OCI-LY3 (cell line): ENCODE data around the gene NOCT.

Source experiments
- H2AFZ ChIP-seq: fragments of 200-600, 300-600 bp; shearing (Covaris generic); 2 replicates; pipeline ENCODE4 v1.6.0; 2014; ENCODE audit warnings: antibody characterized with exemption, low read depth, low read length
- H3K27ac ChIP-seq: fragments of 200-600, 300-600 bp; sonication (generic); 2 replicates; pipeline ENCODE4 v1.5.1; 2014; ENCODE audit warnings: mild to moderate bottlenecking, low read length, moderate library complexity, mixed read lengths
- H3K27me3 ChIP-seq: fragments of 200-600, 300-600 bp; sonication (generic); 2 replicates; pipeline ENCODE4 v1.6.1; 2014; ENCODE audit warnings: low read depth, low read length, mixed read lengths
- H3K36me3 ChIP-seq: fragments of 200-600, 300-600 bp; sonication (generic); replicated peaks from 2 replicates; pipeline ENCODE3; 2014; ENCODE audit warnings: low read depth, low read length, mixed read lengths
- H3K4me1 ChIP-seq: fragments of 300-600, 200-600 bp; sonication (generic); 2 replicates; pipeline ENCODE4 v1.6.1; 2014; ENCODE audit warnings: low read length, mixed read lengths
- H3K4me2 ChIP-seq: fragments of 200-600, 300-600 bp; sonication (generic); 2 replicates; pipeline ENCODE4 v1.6.1; 2014; ENCODE audit warnings: low read length, mixed read lengths
- H3K4me3 ChIP-seq: fragments of 300-600, 200-600 bp; sonication (generic); 2 replicates; pipeline ENCODE4 v1.5.1; 2014; ENCODE audit warnings: antibody characterized with exemption, mild to moderate bottlenecking, low read length, moderate library complexity
- H3K79me2 ChIP-seq: fragments of 300-600, 200-600 bp; shearing (Covaris generic); 2 replicates; pipeline ENCODE4 v1.6.1; 2014; ENCODE audit warnings: mild to moderate bottlenecking, low read length, mixed read lengths
- H3K9ac ChIP-seq: fragments of 300-600, 200-600 bp; shearing (Covaris generic); 2 replicates; pipeline ENCODE4 v1.6.0; 2014; ENCODE audit warnings: mild to moderate bottlenecking, low read length, moderate library complexity
- H3K9me3 ChIP-seq: fragments of 200-600, 300-600 bp; shearing (Covaris generic); 2 replicates; pipeline ENCODE4 v1.6.1; 2014; ENCODE audit warnings: low read length, mixed read lengths; ENCODE audit not compliant: insufficient read depth
- H4K20me1 ChIP-seq: fragments of 200-600, 300-600 bp; sonication (generic); 2 replicates; pipeline ENCODE4 v1.6.1; 2016; ENCODE audit warnings: low read length, mixed read lengths; ENCODE audit not compliant: insufficient read depth
- CTCF ChIP-seq: fragments of 200-600, 300-600 bp; sonication (generic); IDR thresholded peaks from 2 replicates; pipeline ENCODE4 v1.5.1; 2014; ENCODE audit warnings: antibody characterized with exemption, low read length, low read depth
- EZH2phosphoT487 ChIP-seq: fragments of 200-600 bp; shearing (Covaris generic); IDR thresholded peaks from 2 replicates; pipeline ENCODE4 v1.6.1; 2018; ENCODE audit warnings: antibody characterized with exemption, mixed run types, low read depth

Gene NOCT

GRCh38 chr4:139085141-139085540 is 69.6 kb downstream of the NOCT start:
- Histone ChIP-seq H3K4me3 (peak overlapping the region; percentile 87), H3K27ac (peak overlapping the region; percentile 89), H2AFZ (peak overlapping the region; percentile 95), H3K27me3 (no peaks in the 10 kb centered on the region), H3K4me2 (peak overlapping the region; percentile 84), H3K9ac (peak overlapping the region; percentile 95), H3K79me2 (peaks cover 39% of the 10 kb centered on the region), H3K36me3 (peaks cover 6% of the 10 kb centered on the region), H4K20me1 (peaks cover 26% of the 10 kb centered on the region), H3K4me1 (peaks cover 17% of the 10 kb centered on the region), H3K9me3 (no peaks in the 10 kb centered on the region)
- TF ChIP-seq CTCF (peak; percentile 47), EZH2phosphoT487 (no peak)

- Histone ChIP-seq H3K27me3 (no peaks in the 10 kb centered on the region), H3K79me2 (no peaks in the 10 kb centered on the region), H2AFZ (no peak overlapping the region), H3K9ac (no peak overlapping the region), H3K9me3 (no peaks in the 10 kb centered on the region), H3K4me3 (no peak overlapping the region), H3K4me1 (no peaks in the 10 kb centered on the region), H3K4me2 (no peak overlapping the region), H4K20me1 (no peaks in the 10 kb centered on the region), H3K36me3 (no peaks in the 10 kb centered on the region), H3K27ac (no peak overlapping the region)
- TF ChIP-seq CTCF, result no peak
- TF ChIP-seq EZH2phosphoT487, result no peak
These were observed 76.7 kb downstream of the NOCT start for GRCh38 chr4:139092271-139092670.
